K562 (cell line): ENCODE data around the gene UBALD2. TPM values are rescaled to one million over a fixed set of nuclear protein-coding genes. Genes with fewer than 3 reads are reported as not detected.
A peak's percentile ranks its signal among the peaks of the same experiment; 100 is the strongest.

Experiments
- ZNF318 ChIP-seq, 2 experiments: fragments of 450-650 bp; IDR thresholded peaks; 2 replicates each; pipeline ENCODE4 v1.6.1; 2016; ENCODE audit warnings: mild to moderate bottlenecking in 2 of 2, borderline replicate concordance in 1 of 2, low read depth in 1 of 2, moderate library complexity in 1 of 2
- polyA plus RNA-seq, 8 experiments: library from polyadenylated mRNA; depleted of rRNA in 4 of 8; stranded (reverse) in 5 of 8; unstranded in 3 of 8; fragments of >200 nt; fragmentation: Nextera tagmentation in 2 of 8; fragmentation: Illumina TruSeq in 1 of 8; extraction: Ambion mirVana in 2 of 8; extraction: Trizol in 1 of 8; gene quantifications; 2 replicates each; pipeline versions ENCODE4 v1.2.1 to v1.2.3, GENCODE V29; 2011 to 2014; ENCODE audit warnings: inconsistent platforms in 1 of 8, missing spikeins in 1 of 8
- total RNA-seq, 7 experiments: library from RNA; depleted of rRNA in 6 of 7; stranded (reverse); fragments of >200 nt in 6 of 7; fragmentation: Illumina TruSeq in 2 of 7; extraction: Trizol in 2 of 7; gene quantifications; 2 replicates each; pipeline versions ENCODE4 v1.2.1 to v1.2.3, GENCODE V29; 2011 to 2021; ENCODE audit warnings: low replicate concordance in 1 of 7

Gene UBALD2
- total and polyA plus RNA-seq, 9 of the 15 experiments (the other 6 are each of a cell fraction or from before 2014, with no cell fraction given), result 2.3 to 94.1 (median 25.3) TPM

DNA sequence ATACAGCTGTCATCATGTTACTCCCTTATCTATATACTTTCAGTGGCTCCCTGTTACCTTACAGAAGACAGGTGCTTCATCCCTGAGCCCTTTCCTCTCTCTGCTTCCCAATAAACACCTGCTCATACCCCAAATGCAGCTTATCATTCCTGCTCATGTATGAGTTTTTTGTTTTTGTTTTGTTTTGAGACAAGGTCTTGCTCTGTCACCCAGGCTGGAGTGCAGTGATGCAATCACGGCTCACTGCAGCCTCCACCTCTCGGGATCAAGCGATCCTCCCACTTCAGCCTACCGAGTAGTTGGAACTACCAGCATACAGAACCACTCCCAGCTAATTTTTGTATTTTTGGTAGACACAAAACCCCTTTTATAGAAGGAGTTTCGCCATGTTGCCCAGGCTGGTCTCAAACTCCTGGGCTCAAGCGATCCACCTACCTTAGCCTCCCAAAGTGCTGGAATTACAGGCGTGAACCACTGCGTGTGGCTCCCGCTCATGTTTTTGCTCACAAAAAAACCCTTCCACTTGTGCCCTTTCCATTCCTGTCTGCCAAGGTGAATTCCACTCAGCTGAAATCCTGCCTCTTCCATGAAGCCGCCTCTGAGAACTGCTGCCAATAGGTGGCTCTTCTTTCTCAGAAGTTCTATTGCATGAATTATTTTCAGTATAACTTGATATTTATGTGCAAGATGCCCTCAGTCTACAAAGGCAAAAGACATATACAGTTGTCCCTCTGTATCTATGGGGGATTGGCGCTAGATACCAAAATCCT is 16.9 kb upstream of the UBALD2 start (continued):
- TF ChIP-seq ZNF318 (IDR thresholded peaks at IDR 0.05; ENCODE audit: borderline replicate concordance in 1 of 2, low read depth in 1 of 2), result 0 out of 4 replicates have a peak, but pooled peaks have one; percentile 32 to 34
